Measurements from ENCODE around the gene ROR1. TPM values are rescaled to one million over a fixed set of nuclear protein-coding genes. Genes with fewer than 3 reads are reported as not detected.

The ROR1 gene
- total RNA-seq, 1 experiment from 2014 or later, result not detected

DNA sequence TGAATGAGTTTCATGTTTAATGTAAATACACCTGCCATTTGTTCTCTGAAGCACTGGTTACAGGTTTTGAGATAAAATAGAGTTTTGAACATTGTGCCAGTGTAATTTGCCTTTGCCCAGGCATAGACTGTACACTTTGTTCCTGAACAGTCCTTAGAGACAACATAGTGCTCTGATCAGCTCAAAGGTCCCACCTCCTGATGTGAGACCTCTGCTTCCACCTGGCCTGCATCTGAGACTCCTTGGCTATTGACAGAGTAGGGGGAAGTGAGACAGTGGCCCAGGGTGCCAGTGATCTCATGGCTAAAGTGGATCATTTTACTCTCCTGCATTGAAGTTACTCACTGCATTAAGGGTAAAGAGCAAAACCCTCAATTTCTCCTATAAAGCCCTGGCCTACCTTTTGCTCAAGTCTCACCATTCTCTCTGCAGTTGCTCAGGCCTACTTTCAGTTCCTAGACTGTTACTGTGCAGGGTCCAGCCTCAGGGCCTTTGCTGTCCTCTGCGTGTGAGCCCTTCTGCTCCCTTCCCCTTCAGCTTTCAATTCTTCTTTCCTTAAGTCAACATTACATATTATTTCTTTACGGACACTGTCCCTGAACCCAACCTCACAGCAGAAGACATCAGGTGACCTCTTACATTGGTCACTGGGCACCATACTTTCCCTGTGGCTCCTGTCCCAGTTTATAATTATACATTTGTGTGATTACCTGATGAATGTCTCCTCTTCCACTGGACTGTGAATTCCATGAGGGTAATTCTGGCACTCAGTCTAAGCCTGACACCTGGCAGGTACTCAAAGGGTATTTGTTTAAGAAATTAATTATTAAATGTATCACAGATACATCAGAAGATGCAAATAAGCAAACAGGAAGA lies 142.9 kb downstream of the ROR1 start:
- in situ Hi-C loops (cut with HindIII; ENCODE audit: low sequenced_read_pairs), result no loop called here

DNA sequence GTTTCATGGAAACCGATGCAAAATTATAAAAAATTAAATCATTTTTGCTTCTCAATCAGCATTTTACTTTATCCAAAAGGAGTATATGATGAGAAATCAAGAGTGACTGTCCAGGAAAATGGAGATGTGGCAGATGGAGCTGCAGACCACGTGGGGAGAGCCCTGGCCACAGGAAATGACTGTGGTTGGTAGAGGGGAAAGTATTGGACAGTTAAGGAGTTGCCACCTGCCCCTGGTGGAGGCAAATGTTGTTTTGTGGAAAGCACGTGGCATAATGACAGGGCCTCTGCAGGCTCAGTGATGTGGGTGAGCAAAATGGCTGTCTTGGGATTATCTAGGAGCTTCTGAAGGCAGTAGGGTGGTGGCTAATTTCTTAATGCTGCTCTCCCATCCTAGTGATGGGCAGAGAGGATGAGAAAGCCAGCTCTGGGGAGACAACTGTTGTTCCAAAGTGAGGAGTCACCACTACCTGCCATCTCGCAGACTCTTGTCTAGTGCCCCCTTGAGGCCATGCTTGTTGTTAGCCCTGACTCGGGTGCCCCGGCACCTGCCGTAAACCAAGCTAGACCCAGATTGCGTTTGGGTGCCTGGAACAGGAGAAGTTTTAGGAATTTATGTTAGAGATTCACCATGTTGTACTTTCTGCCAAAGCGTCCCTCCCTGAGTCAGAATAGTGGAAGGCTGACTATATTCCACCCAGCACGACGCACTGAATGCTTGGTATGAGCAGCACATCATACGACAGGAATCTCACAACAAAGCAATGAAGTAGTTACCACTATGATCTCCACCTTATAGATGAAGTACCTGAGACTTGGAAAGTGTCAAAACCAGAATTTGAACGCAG lies 144.0 kb downstream of the ROR1 start:
- in situ Hi-C loops (cut with HindIII; ENCODE audit: low sequenced_read_pairs), result no loop called here

More for the DNA sequence above, 142.9 kb downstream of the ROR1 start:
- DNase-seq (ENCODE audit: low spot score), result peak; percentile 91

DNA sequence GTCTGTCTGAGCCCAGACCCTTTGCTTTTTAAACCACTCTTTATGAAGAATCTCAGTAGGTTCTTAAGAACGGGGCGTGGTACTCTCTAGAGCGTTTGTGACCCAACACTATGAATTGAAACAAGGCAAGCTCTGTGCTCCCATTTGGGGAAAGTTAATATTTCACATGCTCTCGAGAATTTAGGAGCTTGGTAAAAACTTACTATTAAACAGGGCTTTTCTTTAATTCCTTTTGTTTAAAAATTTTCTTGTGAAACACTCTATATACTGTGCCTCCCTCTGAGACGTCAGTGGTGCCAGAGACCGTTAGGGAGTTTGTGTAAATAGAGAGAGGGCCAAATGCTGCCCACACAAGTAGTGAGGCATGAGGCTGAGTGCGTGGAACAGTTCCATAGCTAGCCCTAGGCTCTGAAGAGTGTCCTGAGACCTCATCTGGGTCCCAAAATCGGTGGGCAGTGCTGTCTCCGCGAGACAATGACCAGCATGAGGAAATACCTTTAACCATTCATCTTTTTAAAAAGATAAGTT lies 144.7 kb downstream of the ROR1 start:
- in situ Hi-C loops (cut with HindIII; ENCODE audit: low sequenced_read_pairs), result no loop called here
- no peak for DNase-seq (ENCODE audit: low spot score)

More for the DNA sequence above, 144.0 kb downstream of the ROR1 start:
- peak; percentile 75 for DNase-seq (ENCODE audit: low spot score)

DNA sequence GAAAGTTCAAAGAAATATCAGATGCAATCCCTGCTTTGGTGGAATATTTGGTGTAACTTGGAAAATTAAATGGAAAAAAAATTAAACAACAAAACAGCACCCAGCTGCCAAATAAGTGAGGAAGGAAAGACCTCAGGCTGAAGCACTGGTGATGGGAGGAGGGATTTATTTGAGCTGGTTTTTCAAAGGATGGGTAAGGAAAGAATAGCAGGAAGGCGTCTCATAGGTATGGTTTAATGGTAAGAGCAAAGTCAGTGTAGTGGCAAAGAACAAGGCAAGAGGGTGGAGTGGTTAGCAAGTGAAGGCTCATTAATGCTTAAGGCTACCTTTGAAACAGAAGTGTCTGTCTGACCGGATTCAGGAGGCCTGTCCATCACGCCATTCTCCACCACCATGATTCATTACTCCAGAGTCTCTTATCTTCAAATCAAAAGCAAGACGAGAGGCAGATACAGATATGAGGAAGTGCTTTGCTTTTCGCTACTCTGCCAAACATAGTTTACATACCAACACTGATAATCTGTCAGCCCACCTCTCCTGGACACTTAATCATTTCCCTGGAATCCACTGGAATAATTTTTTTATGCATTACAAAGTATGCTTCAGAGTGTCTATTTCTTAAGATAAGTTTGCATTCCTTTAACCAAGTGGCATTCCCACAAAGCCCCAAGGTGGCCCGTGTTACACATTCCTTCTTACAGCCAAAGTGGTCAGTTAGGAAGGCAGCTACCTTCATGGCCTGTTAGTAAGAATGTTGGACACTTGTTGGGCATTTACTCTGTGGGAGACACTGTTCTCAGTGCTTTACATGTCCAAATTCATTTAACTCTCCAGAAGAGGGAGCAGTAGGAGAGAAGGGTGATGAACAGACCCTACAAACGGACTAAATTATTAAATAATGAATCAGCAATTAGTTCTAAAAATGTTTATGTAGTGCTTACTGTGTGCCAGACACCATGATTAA lies 146.6 kb downstream of the ROR1 start:
- no peak for DNase-seq (ENCODE audit: low spot score)
- in situ Hi-C loops (cut with HindIII; ENCODE audit: low sequenced_read_pairs), result no loop called here

DNA sequence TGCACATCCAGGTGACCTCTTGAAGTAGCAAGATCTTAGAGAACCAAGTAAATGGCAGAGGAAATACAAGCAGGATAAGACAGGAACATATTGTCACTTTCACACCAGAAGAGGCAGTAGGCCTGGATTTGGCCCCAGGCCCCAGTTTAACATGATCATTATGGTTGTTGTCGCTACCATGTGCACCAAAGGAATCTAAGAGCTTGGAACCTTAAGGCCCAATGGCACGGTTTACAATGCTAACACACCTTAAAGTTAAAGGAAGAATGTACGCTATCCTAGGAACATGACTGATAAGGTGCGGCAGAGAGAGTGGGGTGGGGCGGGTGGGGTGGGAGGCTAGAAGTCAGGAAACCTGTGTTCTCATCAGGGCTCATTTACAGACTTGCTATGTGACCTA lies 147.5 kb downstream of the ROR1 start:
- in situ Hi-C loops (cut with HindIII; ENCODE audit: low sequenced_read_pairs), result no loop called here
- no peak for DNase-seq (ENCODE audit: low spot score)

DNA sequence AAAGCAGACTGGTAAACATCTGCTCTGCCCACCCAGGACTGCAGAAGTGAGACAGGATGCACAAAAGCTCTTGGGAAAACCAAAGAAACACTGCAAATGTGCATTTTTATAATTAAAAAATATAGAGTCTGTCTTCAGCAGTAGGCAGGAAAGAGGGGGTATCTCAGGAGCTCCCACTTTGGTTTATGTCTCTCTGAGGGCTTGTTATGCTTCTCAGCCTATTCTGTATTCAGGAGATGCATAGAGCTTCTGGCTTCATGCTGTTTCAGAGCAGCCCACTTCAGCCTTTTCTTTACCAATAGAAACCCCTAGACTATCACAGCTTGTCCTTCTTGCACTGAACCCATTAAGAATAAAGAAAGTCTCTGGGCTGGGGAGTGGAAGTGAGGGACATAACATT lies 148.0 kb downstream of the ROR1 start:
- no peak for DNase-seq (ENCODE audit: low spot score)
- in situ Hi-C loops (cut with HindIII; ENCODE audit: low sequenced_read_pairs), result no loop called here

DNA sequence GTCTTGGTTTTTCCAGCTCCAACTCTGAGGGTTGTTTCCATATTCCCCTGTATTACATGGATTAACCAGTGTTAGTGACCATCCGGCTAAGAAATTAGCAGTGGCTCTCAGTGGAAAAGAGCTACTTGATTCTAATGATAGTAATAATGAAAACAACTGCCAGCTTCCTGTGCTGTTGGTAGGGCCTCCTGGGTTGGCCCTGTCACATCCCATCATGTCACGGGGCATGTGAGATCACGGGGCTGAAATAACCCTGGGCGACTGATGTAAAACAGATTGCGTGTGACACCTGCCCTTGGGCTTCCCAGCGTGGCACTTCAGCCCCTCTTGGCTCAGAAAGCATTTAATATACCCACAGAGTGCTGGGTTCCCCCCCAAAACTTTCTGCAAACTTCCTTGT lies 149.0 kb downstream of the ROR1 start:
- peak; percentile 92 for DNase-seq (ENCODE audit: low spot score)
- in situ Hi-C loops (cut with HindIII; ENCODE audit: low sequenced_read_pairs), result no loop called here

DNA sequence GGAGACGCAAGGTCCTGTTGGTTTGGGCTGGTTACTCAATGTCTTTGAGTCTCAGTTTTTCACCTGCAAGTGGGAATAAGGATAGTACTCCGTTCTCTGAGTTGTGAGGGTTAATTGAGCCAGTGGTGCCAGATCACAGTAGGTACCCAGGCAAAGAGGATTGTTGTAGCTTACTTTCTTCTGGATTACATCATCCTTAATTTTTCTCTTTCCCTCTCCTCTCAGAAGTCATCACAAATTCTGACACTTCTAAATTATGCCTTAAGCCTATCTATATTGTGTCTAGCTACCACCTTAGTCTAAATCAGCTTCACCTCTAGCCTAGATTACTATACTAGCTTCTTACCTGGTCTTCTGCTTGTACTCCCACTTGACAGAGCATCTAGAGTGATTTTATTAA lies 149.5 kb downstream of the ROR1 start:
- DNase-seq (ENCODE audit: low spot score), result no peak
- in situ Hi-C loops (cut with HindIII; ENCODE audit: low sequenced_read_pairs), result no loop called here

DNA sequence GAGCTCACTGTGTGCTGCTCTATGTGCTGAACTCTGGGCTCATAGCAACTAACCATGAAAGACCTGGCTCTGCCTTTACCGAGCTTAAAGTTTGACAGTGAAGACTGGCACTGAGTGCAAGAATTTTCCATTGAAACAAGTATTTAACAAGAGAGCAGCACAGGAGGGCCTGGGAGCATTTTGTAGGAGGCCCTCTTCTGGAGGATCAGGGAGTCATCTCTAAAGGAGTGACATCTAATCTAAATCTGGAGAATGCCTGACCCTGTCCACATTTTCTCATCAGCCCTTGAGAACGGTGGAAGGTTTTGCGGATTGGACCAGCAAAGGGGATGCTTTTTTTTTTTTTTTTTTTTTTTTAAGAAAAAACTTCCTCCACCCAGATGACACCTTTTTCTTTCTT lies 150.8 kb downstream of the ROR1 start:
- in situ Hi-C loops (cut with HindIII; ENCODE audit: low sequenced_read_pairs), result no loop called here

DNA sequence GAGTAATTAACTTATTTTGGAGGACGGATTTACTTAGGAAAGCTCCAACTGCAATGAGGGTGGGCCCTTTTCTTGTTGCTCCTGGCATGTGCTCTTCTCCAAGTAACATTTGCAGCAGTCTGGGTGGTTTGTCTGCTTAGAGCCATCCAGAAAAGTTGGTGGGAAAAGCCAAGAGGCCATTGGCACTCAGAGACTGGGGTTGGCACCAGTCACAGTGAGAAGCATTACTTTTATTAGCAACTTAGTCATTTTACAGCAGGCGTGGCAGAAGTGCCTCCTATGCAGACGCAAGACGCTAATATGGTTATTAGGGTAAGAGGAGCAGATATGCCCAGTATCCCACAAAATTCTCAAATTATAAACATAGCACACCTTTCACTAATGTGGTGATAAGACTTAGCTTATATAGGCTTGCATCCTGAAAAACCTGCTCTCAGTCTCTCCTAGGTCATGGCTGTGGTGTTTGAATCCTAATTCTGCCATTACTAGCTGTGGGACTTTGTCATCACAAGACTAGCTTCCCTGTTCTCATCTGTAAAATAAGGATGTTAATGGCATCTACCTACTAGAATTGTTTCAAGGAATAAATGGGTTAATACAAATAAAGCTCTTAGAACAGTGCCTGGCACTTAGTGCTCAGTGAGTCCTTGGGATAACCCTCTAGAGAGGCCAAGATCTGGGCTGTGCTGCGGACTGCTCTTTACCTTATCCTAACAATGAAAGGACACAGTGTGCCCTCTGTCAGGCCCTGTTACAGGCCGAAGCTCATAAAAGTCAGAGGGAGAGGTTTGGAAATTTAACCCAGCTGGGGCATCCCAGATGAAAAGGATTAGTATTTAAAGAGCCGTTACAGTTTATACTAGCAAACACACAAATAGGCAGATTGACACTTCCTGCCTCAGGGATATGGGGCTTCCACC lies 154.6 kb downstream of the ROR1 start:
- DNase-seq (ENCODE audit: low spot score), result no peak
- in situ Hi-C loops (cut with HindIII; ENCODE audit: low sequenced_read_pairs), result no loop called here

More for the DNA sequence above, 150.8 kb downstream of the ROR1 start:
- DNase-seq (ENCODE audit: low spot score), result no peak

DNA sequence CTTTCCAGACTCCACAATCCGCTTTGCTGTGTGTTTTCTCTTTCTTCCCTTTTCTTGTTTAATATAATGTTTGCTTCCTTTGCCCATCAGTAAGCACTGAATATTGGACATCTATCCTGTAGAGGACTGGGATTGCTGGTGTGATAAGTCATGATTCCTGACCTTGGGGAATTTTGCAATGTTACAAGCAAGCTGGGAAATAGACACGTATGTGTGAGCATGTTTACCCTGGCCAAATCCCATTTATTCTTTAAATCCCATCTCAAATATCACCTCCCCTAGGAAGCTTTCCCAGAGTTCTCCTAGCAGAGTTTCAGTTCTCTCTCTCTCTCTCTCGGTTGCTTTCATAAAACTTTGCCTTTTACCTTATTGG lies 155.3 kb downstream of the ROR1 start:
- no peak for DNase-seq (ENCODE audit: low spot score)
- in situ Hi-C loops (cut with HindIII; ENCODE audit: low sequenced_read_pairs), result no loop called here

DNA sequence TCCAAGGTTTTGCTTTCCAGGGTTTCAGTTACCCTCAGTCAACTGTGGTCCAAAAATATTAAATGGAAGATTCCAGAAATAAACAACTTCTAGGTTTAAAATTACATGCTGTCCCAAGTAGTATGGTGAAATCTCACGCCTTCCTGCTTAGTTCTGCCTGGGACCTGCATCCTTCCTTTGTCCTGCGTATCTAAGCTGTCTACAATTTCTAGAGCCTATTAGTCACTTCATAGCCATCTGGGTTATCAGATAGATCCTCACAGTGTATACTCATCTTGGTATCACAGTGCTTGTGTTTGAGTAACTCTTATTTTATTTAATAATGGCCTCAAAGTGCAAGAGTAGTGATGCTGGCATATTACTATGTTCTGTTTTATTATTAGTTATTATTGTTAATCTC lies 157.7 kb downstream of the ROR1 start:
- in situ Hi-C loops (cut with HindIII; ENCODE audit: low sequenced_read_pairs), result no loop called here
- DNase-seq (ENCODE audit: low spot score), result no peak

DNA sequence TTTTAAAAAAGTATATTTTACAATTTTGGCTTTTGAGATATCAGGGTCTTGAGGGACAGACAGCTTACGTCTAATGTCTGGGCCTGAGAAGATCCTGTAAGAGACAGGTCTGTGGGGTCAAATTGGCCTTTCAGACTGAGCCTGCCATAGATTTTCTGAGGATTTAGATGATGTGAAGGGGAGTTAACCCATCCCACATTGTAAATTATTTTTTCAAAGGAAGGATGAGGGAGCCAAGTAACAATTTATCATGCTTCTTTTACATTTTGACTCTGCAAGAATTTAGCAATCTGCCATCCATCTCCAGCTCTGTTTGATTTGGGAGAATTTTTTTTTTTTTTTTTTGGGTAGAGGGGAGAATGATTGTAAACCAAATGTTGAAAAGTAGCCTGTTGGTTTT lies 160.9 kb downstream of the ROR1 start:
- DNase-seq (ENCODE audit: low spot score), result no peak
- in situ Hi-C loops (cut with HindIII; ENCODE audit: low sequenced_read_pairs), result no loop called here

DNA sequence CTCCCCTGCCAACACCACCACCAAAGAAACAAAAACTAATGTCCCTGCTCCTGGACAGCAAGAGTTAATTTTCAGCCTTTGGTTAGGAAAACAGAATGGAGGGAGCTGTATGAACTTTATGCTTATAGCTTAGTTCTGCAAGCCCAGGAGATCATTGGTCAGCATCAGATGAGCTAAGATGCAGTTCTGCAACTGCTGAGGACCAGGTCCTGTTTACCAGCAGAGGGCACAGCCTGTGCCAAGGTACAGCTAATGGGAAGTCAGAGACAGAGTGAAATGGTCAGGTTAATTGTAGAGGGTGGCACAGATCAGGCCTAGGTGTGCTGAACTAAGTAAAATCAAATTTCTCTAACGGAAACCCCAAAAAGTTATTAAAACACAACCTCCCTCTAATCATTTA lies 161.3 kb downstream of the ROR1 start:
- peak; percentile 71 for DNase-seq (ENCODE audit: low spot score)
- in situ Hi-C loops (cut with HindIII; ENCODE audit: low sequenced_read_pairs), result no loop called here

DNA sequence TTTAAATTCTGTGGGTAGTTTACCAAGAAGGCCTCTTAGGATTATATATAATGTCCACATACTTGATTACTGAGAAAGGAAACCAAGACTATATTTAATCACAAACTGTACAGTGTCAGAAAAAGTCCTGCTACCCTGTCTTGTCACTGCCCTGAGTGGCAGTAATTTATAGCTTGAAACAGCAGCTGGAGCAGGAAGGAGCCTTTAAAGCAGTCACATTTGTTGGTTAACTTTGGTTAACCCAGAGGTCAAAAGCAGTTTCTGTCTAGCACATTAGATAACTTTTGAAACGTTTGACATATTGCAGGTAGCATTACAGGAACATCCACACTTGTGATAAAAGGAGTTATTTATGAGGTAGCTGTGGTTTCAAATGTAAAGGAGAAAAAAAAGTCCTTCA lies 161.7 kb downstream of the ROR1 start:
- no peak for DNase-seq (ENCODE audit: low spot score)
- in situ Hi-C loops (cut with HindIII; ENCODE audit: low sequenced_read_pairs), result no loop called here

DNA sequence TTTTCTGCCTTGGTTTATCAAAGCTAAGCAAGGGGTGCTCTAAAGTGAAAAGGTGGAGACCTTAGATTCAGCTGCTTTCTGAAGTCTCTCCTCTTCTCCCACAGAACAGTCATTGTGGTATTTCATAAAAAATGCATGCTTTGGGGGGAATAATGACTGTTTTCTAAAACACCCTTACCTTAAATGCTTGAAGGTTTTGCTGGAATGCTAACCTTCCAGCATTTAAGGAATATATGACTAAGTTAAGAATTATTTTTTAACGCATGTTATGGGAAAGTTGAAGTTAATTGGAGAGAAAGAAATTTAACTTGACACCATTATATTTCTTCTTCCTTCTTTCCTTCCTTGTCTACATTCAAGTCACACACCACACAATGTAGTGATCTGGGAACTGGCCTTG lies 162.5 kb downstream of the ROR1 start:
- in situ Hi-C loops (cut with HindIII; ENCODE audit: low sequenced_read_pairs), result no loop called here
- DNase-seq (ENCODE audit: low spot score), result no peak

DNA sequence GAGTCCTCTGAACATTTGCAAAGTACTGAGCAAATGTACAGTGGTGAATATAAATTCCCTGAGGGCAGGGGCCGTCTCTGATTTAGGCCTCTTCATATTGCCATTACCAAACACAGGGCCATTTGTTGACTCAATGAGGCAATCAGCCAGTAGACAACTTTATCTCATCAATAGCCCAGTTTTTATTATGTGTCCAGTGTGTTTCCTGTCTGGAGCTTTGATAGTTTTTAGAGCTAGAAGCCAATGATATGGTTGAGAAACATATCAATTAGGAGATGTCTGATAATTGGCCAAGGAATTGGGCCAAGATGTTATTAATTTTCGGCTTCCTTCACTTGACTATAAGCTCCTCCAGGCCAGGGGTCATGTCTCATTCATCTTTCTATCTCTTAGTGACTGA lies 163.0 kb downstream of the ROR1 start:
- no peak for DNase-seq (ENCODE audit: low spot score)
- in situ Hi-C loops (cut with HindIII; ENCODE audit: low sequenced_read_pairs), result no loop called here

DNA sequence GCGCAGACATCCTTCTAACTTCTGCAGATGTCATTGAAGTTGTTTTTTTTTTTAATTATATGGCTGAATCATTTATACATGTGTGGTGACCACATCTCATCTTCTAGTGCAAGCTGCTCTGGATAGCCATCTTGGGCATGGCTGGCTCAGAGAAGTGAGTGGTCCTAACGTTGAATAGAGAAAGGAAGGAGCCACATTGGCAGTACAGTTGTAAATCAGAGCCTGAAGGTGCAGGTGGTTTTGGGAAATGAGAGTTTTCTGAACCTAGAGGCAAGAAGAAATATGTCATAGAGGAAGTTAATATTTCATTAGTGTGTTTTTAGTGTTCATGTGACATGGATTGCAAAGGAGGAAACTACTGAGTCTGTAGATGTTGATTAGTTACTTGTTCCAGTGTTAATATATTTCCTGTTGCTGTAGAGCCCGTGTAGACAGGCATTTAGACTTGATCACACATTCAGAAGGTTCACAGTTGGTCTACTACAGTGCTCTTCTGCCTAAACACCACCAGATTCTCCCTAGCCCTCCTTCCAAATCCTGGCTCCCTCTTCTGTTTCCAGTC lies 163.7 kb downstream of the ROR1 start:
- in situ Hi-C loops (cut with HindIII; ENCODE audit: low sequenced_read_pairs), result no loop called here
- no peak for DNase-seq (ENCODE audit: low spot score)
